ENCODE data around the gene KAT8.
A peak's percentile ranks its signal among the peaks of the same experiment; 100 is the strongest.
"Not testable (repeated sequence)": the region's sequence is repeated elsewhere in the genome, so short reads cannot be mapped to it uniquely, and the experiment has no call there.

Gene KAT8

GRCh38 chr16:31083981-31084380 lies 33.5 kb upstream of the KAT8 start:
- no peak for DNase-seq (ENCODE audit: low read depth in 2 of 2)

GRCh38 chr16:31084584-31085302 lies 32.7 kb upstream of the KAT8 start:
- DNase-seq (ENCODE audit: low read depth in 2 of 2), result no peak

- DNase-seq (ENCODE audit: low read depth in 2 of 2), result no peak
Measured at GRCh38 chr16:31085411-31085810, 32.1 kb upstream of the KAT8 start.

GRCh38 chr16:31085873-31086628 lies 31.4 kb upstream of the KAT8 start:
- DNase-seq (ENCODE audit: low read depth in 2 of 2), result no peak

- DNase-seq (ENCODE audit: low read depth in 2 of 2), result no peak
Measured at GRCh38 chr16:31086629-31086906, 30.9 kb upstream of the KAT8 start.

GRCh38 chr16:31087481-31087880 lies 30.0 kb upstream of the KAT8 start:
- DNase-seq (ENCODE audit: low read depth in 2 of 2), result no peak

GRCh38 chr16:31087971-31088370 lies 29.5 kb upstream of the KAT8 start:
- DNase-seq (ENCODE audit: low read depth in 2 of 2), result no peak

- DNase-seq (ENCODE audit: low read depth in 2 of 2), result no peak
Measured at GRCh38 chr16:31088459-31089183, 28.8 kb upstream of the KAT8 start, which contains the start of gene PRSS53. PRSS53 (minus strand) TSS chr16:31088943; CDS start chr16:31088809, 134 bp downstream.

- no peak for DNase-seq (ENCODE audit: low read depth in 2 of 2)
Measured at GRCh38 chr16:31089199-31089598, 28.3 kb upstream of the KAT8 start.

GRCh38 chr16:31090540-31090939 lies 26.9 kb upstream of the KAT8 start:
- DNase-seq (ENCODE audit: low read depth in 2 of 2), result no peak

GRCh38 chr16:31092330-31092729 lies 25.1 kb upstream of the KAT8 start:
- no peak for DNase-seq (ENCODE audit: low read depth in 2 of 2)

- DNase-seq (ENCODE audit: low read depth in 2 of 2), result no peak
Measured at GRCh38 chr16:31093132-31093703, 24.2 kb upstream of the KAT8 start.

GRCh38 chr16:31094088-31094423 lies 23.4 kb upstream of the KAT8 start:
- DNase-seq (ENCODE audit: low read depth in 2 of 2), result no peak

- peak; percentile 88 to 94 for DNase-seq (ENCODE audit: low read depth in 2 of 2)
Measured at GRCh38 chr16:31094424-31095120, 22.9 kb upstream of the KAT8 start, which contains the start of gene VKORC1. VKORC1 (minus strand) TSS chr16:31094797; CDS start chr16:31094729, 68 bp downstream.

GRCh38 chr16:31099860-31100638 lies 17.4 kb upstream of the KAT8 start:
- no peak for DNase-seq (ENCODE audit: low read depth in 2 of 2)

GRCh38 chr16:31100876-31101641 lies 16.4 kb upstream of the KAT8 start:
- DNase-seq (ENCODE audit: low read depth in 2 of 2), result not testable (repeated sequence)

- no peak for DNase-seq (ENCODE audit: low read depth in 2 of 2)
Measured at GRCh38 chr16:31105677-31106213, 11.7 kb upstream of the KAT8 start.

- DNase-seq (ENCODE audit: low read depth in 2 of 2), result no peak
Measured at GRCh38 chr16:31106509-31107464, 10.7 kb upstream of the KAT8 start.

GRCh38 chr16:31107465-31107867 lies 10.0 kb upstream of the KAT8 start:
- DNase-seq (ENCODE audit: low read depth in 2 of 2), result no peak
